Mesothelial cell of epicardium (in vitro differentiated cells): ENCODE data around the gene MYO3A. TPM values are rescaled to one million over a fixed set of nuclear protein-coding genes. Genes with fewer than 3 reads are reported as not detected.

Source experiments
- DNase-seq, 2 experiments: peaks; one replicate each; pipeline ENCODE4 v3.0.0; 2021; ENCODE audit warnings: low spot score in 2 of 2; ENCODE audit not compliant: unreplicated experiment in 2 of 2
- H3K27ac Mint-ChIP-seq: 2 replicates; pipeline ENCODE4 v1.8.0; 2021; ENCODE audit warnings: mixed read lengths
- H3K27me3 Mint-ChIP-seq: 2 replicates; pipeline ENCODE4 v1.8.0; 2021; ENCODE audit warnings: low read depth, mixed read lengths
- H3K36me3 Mint-ChIP-seq: 2 replicates; pipeline ENCODE4 v1.8.0; 2021; ENCODE audit warnings: mixed read lengths
- H3K4me1 Mint-ChIP-seq: 2 replicates; pipeline ENCODE4 v1.8.0; 2021; ENCODE audit warnings: mixed read lengths
- H3K4me3 Mint-ChIP-seq: 2 replicates; pipeline ENCODE4 v1.8.0; 2021; ENCODE audit warnings: mild to moderate bottlenecking, moderate library complexity, mixed read lengths
- H3K9me3 Mint-ChIP-seq: 2 replicates; pipeline ENCODE4 v1.8.0; 2021; ENCODE audit warnings: mixed read lengths
- total RNA-seq: library from RNA; stranded (reverse); gene quantifications from 3 replicates; pipeline ENCODE4 v1.2.1, GENCODE V29; 2021
- TF ChIP-seq, protein P1 (sequence below): fragments of 200-600 bp; sonication (generic); IDR thresholded peaks from one replicate; pipeline ENCODE4 v1.5.0; 2021; ENCODE audit warnings: antibody characterized with exemption; ENCODE audit not compliant: unreplicated experiment

Gene MYO3A
- total RNA-seq, 1 donor from 2014 or later, result 4.7 TPM

DNA sequence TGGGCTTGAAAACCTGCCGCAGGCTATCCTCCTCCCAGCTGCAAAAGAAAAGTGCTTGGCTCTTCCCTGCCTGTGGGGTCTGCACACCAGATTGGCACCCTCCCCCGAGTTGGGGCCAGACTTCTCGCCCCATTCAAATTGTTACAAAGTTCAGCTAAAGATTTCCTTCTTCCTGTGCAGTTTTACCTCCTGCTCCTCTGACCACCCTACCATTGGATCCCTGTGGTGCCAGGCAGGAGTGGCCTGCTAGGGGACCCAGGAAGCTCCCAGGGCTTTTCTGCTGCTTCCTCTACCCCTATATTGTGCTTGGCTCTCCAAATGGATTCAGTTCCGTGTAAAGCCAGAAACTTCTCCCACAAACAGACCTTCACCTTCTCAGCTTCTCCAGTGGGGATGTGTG is 147.4 kb downstream of the MYO3A start:
- Mint-ChIP-seq H3K27me3 (no peaks in the 10 kb centered on the region), H3K4me1 (peaks cover 2% of the 10 kb centered on the region), H3K36me3 (peaks cover 3% of the 10 kb centered on the region), H3K27ac (no peak overlapping the region), H3K4me3 (no peak overlapping the region), H3K9me3 (peaks cover 26% of the 10 kb centered on the region)
- DNase-seq, result no peak
- TF ChIP-seq, protein P1, sequence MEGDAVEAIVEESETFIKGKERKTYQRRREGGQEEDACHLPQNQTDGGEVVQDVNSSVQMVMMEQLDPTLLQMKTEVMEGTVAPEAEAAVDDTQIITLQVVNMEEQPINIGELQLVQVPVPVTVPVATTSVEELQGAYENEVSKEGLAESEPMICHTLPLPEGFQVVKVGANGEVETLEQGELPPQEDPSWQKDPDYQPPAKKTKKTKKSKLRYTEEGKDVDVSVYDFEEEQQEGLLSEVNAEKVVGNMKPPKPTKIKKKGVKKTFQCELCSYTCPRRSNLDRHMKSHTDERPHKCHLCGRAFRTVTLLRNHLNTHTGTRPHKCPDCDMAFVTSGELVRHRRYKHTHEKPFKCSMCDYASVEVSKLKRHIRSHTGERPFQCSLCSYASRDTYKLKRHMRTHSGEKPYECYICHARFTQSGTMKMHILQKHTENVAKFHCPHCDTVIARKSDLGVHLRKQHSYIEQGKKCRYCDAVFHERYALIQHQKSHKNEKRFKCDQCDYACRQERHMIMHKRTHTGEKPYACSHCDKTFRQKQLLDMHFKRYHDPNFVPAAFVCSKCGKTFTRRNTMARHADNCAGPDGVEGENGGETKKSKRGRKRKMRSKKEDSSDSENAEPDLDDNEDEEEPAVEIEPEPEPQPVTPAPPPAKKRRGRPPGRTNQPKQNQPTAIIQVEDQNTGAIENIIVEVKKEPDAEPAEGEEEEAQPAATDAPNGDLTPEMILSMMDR, result no peak

DNA sequence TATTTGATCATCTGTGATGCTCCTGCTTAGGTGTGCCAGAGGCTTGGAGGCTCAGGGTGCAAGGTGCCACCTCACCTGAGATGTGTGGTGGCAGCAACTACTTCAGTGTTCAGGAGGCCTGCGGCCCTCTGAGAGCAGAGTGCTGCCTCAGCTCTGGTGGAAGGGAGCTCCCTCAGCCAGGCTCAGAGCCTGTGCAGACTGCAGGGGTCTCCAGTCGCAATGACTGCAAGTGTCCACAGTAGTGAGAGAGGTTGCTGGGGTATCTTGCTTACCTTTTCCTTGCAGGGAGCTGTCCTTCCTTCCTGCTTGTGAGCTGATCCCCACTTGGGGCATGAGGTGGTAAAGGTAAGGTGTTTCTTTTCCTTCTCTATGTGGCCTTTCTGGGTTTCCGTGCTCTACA is 151.5 kb downstream of the MYO3A start:
- no peak for DNase-seq
- Mint-ChIP-seq H3K27ac (no peak overlapping the region), H3K36me3 (no peaks in the 10 kb centered on the region), H3K9me3 (no peaks in the 10 kb centered on the region), H3K4me3 (no peak overlapping the region), H3K4me1 (peaks cover 2% of the 10 kb centered on the region), H3K27me3 (no peaks in the 10 kb centered on the region)
- TF ChIP-seq, protein P1, result no peak

DNA sequence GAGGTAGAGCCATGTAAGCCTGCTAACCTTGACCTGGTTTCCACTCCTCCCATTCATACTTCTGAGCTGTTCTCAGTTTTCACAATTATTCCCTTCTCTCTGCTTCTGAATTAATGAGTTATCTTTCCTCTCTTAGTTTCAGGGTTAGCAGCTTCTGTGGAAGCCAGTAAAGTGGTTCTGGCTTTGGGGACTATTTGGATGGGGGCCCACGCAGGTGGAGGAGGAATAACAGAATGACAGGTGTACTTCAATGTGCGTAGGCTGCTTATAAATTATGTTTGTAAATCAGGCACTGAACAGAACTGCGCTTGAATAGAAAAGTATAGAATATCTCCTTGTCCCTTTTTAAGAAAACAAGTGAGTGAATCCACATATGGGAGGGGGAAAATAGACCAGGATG is 153.6 kb downstream of the MYO3A start:
- no peaks in the 10 kb centered on the region for H3K36me3 Mint-ChIP-seq
- no peak overlapping the region for H3K4me3 Mint-ChIP-seq
- no peak overlapping the region for H3K27ac Mint-ChIP-seq
- TF ChIP-seq, protein P1, result no peak
- DNase-seq, result no peak
- H3K9me3 Mint-ChIP-seq, result no peaks in the 10 kb centered on the region
- H3K4me1 Mint-ChIP-seq, result peaks cover 2% of the 10 kb centered on the region
- H3K27me3 Mint-ChIP-seq, result no peaks in the 10 kb centered on the region

DNA sequence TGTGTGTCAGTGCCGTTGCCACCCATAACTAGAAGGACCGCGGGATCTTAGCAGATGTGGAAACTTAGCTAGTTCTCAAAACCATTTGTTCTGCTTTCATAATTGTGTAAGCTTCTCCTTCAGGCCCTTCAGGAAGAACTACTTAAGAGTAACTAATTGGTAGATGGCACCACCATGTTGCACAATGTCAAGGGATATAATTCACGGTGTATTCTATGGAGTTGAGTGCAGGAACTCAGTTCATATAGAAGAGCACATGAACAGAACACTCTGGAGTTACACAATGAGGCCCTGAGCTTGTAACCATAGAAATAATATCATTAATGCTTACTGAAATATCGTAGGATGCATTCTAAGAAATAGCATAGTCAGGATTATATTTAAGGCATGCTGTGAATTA is 156.0 kb downstream of the MYO3A start:
- no peak overlapping the region for H3K27ac Mint-ChIP-seq
- H3K36me3 Mint-ChIP-seq, result no peaks in the 10 kb centered on the region
- no peaks in the 10 kb centered on the region for H3K9me3 Mint-ChIP-seq
- H3K4me1 Mint-ChIP-seq, result peaks cover 2% of the 10 kb centered on the region
- H3K4me3 Mint-ChIP-seq, result no peak overlapping the region
- H3K27me3 Mint-ChIP-seq, result no peaks in the 10 kb centered on the region
- DNase-seq, result no peak
- TF ChIP-seq, protein P1, result no peak

DNA sequence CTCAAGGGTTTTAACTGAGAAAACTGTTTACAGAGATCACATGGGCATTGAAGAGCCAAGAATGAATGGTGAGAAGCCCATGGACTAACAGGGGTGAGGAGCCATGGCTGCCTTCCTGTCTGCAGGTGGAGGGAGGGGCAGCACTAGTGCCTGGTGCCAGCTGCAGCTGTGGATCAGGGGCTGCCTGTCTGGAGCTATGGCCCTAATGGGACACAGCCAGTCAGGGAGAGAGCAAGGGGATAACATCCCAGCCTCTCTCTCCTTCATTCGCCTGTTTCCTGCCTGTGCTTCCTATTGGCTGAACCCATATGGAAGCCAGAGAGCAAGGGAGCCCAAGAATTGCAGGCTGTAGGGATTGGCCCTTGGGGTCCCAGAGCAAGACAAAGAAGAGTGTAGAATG is 156.7 kb downstream of the MYO3A start:
- no peak overlapping the region for H3K4me3 Mint-ChIP-seq
- no peaks in the 10 kb centered on the region for H3K4me1 Mint-ChIP-seq
- no peaks in the 10 kb centered on the region for H3K36me3 Mint-ChIP-seq
- TF ChIP-seq, protein P1, result no peak
- no peaks in the 10 kb centered on the region for H3K27me3 Mint-ChIP-seq
- no peaks in the 10 kb centered on the region for H3K9me3 Mint-ChIP-seq
- H3K27ac Mint-ChIP-seq, result no peak overlapping the region
- no peak for DNase-seq

DNA sequence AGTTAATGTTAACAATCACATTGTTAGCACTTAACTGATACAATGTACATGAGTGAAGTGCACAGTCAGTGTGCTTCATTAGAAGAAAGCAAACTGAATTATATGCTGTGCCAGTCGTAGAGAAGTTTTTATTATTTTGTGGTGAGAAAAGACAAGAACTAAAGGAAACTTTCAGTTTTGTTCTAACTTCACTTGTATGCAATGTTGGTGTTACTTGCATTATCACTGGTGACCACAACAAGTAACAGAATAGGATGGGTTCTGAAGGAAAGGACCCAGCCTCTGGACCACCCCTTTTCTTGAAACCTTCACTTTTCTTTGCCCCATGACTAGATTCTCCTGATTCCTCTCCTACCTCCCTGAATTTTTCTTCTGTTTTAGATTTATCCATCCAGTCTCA is 159.2 kb downstream of the MYO3A start:
- Mint-ChIP-seq H3K4me3 (no peak overlapping the region), H3K4me1 (no peaks in the 10 kb centered on the region), H3K9me3 (no peaks in the 10 kb centered on the region), H3K27ac (no peak overlapping the region), H3K27me3 (no peaks in the 10 kb centered on the region), H3K36me3 (no peaks in the 10 kb centered on the region)
- TF ChIP-seq, protein P1, result no peak
- DNase-seq, result no peak
